GM12878 (cell line): Measurements from ENCODE around the gene ZNF785. TPM values are rescaled to one million over a fixed set of nuclear protein-coding genes. Genes with fewer than 3 reads are reported as not detected.

Experiments
- ATAC-seq: fragments of 200-7000 bp; cut with Tn5 transposase; 3 replicates; pipeline ENCODE4 v1.9.1; 2020; ENCODE audit warnings: mild to moderate bottlenecking, moderate library complexity
- BruUV-seq: library from RNA; stranded (reverse); fragments of 400-500 nt; replicated peaks from 2 replicates; lab custom pipeline; 2021; lab: Mats Ljungman, UMichigan
- CTCF ChIA-PET: fragments of 300-600 bp; sonication (Branson Sonifier 250); formaldehyde crosslinking; extraction: SDS; loops from one replicate; lab custom pipeline; 2021; ENCODE audit warnings: inconsistent platforms; lab: Yijun Ruan, JAX
- POLR2A ChIA-PET: fragments of 350-600 bp; formaldehyde crosslinking; extraction: SDS; loops from one replicate; lab custom pipeline; 2021; ENCODE audit warnings: inconsistent platforms; lab: Charles Lee
- RAD21 ChIA-PET: fragments of 300-600 bp; sonication (Branson Sonifier 250); formaldehyde crosslinking; loops from one replicate; lab custom pipeline; 2023; ENCODE audit warnings: antibody characterized with exemption; ENCODE audit not compliant: unreplicated experiment; lab: Charles Lee
- SMC1A ChIA-PET: fragments of 300-600 bp; sonication (Branson Sonifier 250); formaldehyde crosslinking; loops from one replicate; lab custom pipeline; 2023; ENCODE audit not compliant: unreplicated experiment, uncharacterized antibody; lab: Charles Lee
- DNase-seq: peaks from one replicate; pipeline ENCODE4 v3.0.0-alpha.2; 2011; ENCODE audit warnings: low read depth, low spot score
- FAIRE-seq: peaks from 3 replicates; lab custom pipeline; 2011; peaks lifted over from hg19 to GRCh38; lab: Jason Lieb, UNC
- H2AFZ ChIP-seq: 2 replicates; pipeline ENCODE4 v1.6.0; 2011; ENCODE audit warnings: low read depth, low read length, control low read depth; ENCODE audit not compliant: control insufficient read depth
- H3K27ac ChIP-seq: 2 replicates; pipeline ENCODE4 v1.5.1; 2011; ENCODE audit warnings: control low read depth; ENCODE audit not compliant: control insufficient read depth, insufficient read depth
- H3K27me3 ChIP-seq, 2 experiments: replicated peaks in 1 of 2; 2 replicates each; pipeline versions ENCODE4 v1.6.0 to v1.6.1; 2011; ENCODE audit warnings: low read length in 1 of 2; ENCODE audit not compliant: control insufficient read depth in 2 of 2, insufficient read depth in 2 of 2
- H3K36me3 ChIP-seq, 2 experiments: 2 replicates each; pipeline ENCODE4 v1.5.1; 2011; ENCODE audit warnings: low read length in 1 of 2; ENCODE audit not compliant: control insufficient read depth in 2 of 2, insufficient read depth in 2 of 2
- H3K4me1 ChIP-seq: 2 replicates; pipeline ENCODE4 v1.6.1; 2011; ENCODE audit warnings: mild to moderate bottlenecking, low read length, moderate library complexity, mixed read lengths; ENCODE audit not compliant: control insufficient read depth, insufficient read depth
- H3K4me2 ChIP-seq: 2 replicates; pipeline ENCODE4 v1.6.0; 2011; ENCODE audit warnings: control low read depth; ENCODE audit not compliant: control insufficient read depth, insufficient read depth
- H3K4me3 ChIP-seq: fragments of 200-600 bp; sonication (generic); 2 replicates; pipeline ENCODE4 v1.5.1; 2016
- H3K79me2 ChIP-seq: 2 replicates; pipeline ENCODE4 v1.6.0; 2011; ENCODE audit warnings: low read length; ENCODE audit not compliant: control insufficient read depth, insufficient read depth
- H3K9ac ChIP-seq: 2 replicates; pipeline ENCODE4 v1.8.0; 2011; ENCODE audit warnings: low read length, control low read depth, mixed read lengths; ENCODE audit not compliant: control insufficient read depth, insufficient read depth
- H3K9me3 ChIP-seq: replicated peaks from 3 replicates; pipeline ENCODE4 v1.5.1; 2011; ENCODE audit warnings: mild to moderate bottlenecking, low read length; ENCODE audit not compliant: control insufficient read depth, insufficient read depth
- H4K20me1 ChIP-seq: 2 replicates; pipeline ENCODE4 v1.6.0; 2011; ENCODE audit not compliant: control insufficient read depth, insufficient read depth
- ASH2L ChIP-seq: fragments of 300-600, 200-600 bp; sonication (generic); IDR thresholded peaks from 2 replicates; pipeline ENCODE4 v1.6.1; 2017; ENCODE audit warnings: low read depth, mild to moderate bottlenecking, borderline replicate concordance
- CTCF ChIP-seq, 3 experiments: IDR thresholded peaks in 2 of 3; conservative IDR thresholded peaks in 1 of 3; 2 replicates each; pipeline ENCODE4 v1.5.1; 2011; ENCODE audit warnings: low read depth in 3 of 3, low read length in 3 of 3, mild to moderate bottlenecking in 3 of 3, control low read depth in 2 of 3, moderate library complexity in 2 of 3, inconsistent platforms in 1 of 3, mixed read lengths in 1 of 3; ENCODE audit not compliant: control insufficient read depth in 2 of 3, insufficient read depth in 1 of 3; ENCODE audit errors: extremely low read depth in 1 of 3
- HSF1 ChIP-seq: fragments of 150-350 bp; IDR thresholded peaks from 2 replicates; pipeline ENCODE4 v1.6.1; 2014; ENCODE audit warnings: mild to moderate bottlenecking, low read depth, low read length
- IKZF1 ChIP-seq: fragments of 450-650 bp; conservative IDR thresholded peaks from 2 replicates; pipeline ENCODE4 v1.6.1; 2017; ENCODE audit warnings: antibody characterized with exemption, mild to moderate bottlenecking
- LARP7 ChIP-seq: fragments of 450-650 bp; IDR thresholded peaks from 2 replicates; pipeline ENCODE4 v1.6.1; 2017; ENCODE audit warnings: mild to moderate bottlenecking
- PAX5 ChIP-seq: IDR thresholded peaks from 2 replicates; pipeline ENCODE4 v1.6.1; 2011; ENCODE audit warnings: low read depth, low read length, borderline replicate concordance
- PML ChIP-seq: IDR thresholded peaks from 2 replicates; pipeline ENCODE4 v1.6.1; 2012; ENCODE audit warnings: low read length, inconsistent platforms
- RFX5 ChIP-seq: IDR thresholded peaks from 2 replicates; pipeline ENCODE4 v1.6.1; 2011; ENCODE audit warnings: low read depth, low read length, improper control_type of control experiment
- WGBS: methylation state at CpG from one replicate; pipeline ENCODE4 v1.1.6; 2016; ENCODE audit warnings: low lambda C conversion rate; ENCODE audit not compliant: insufficient replicate concordance, insufficient coverage; ENCODE audit errors: missing lambda C conversion rate; 5-methylcytosine and 5-hydroxymethylcytosine counted together
- in situ Hi-C: fragments of 300-500 bp; cut with MboI; formaldehyde crosslinking; loops from 9 replicates; pipeline ENCODE4 v1.14.3; 2018; ENCODE audit warnings: mixed read lengths
- intact Hi-C: fragments of 100-400 bp; cut with micrococcal nuclease; formaldehyde crosslinking; loops from one replicate; pipeline ENCODE4 v1.14.2; 2022; ENCODE audit not compliant: unreplicated experiment
- polyA plus RNA-seq, 11 experiments: library from polyadenylated mRNA; depleted of rRNA in 4 of 11; unstranded in 6 of 11; stranded (reverse) in 5 of 11; fragments of >200 nt; fragmentation: Nextera tagmentation in 4 of 11; fragmentation: Illumina TruSeq in 1 of 11; extraction: Ambion mirVana in 4 of 11; extraction: Trizol in 1 of 11; gene quantifications; 1 replicate in 1 of 11; 2 replicates in 10 of 11; pipeline versions ENCODE4 v1.2.1 to v1.2.3, GENCODE V29; 2011 to 2016; ENCODE audit warnings: inconsistent platforms in 2 of 11, missing spikeins in 2 of 11, low read depth in 1 of 11
- total RNA-seq, 4 experiments: library from RNA; depleted of rRNA in 3 of 4; stranded (reverse); fragments of >200 nt in 3 of 4; fragmentation: Illumina TruSeq in 1 of 4; extraction: Trizol in 1 of 4; gene quantifications; 2 replicates each; pipeline versions ENCODE4 v1.2.1 to v1.2.3, GENCODE V29; 2013 to 2021

The ZNF785 gene
- total and polyA plus RNA-seq, 10 of the 15 experiments (the other 5 are each of a cell fraction or from before 2014, with no cell fraction given) = 0.87 to 11.5 (median 7.5) TPM

- no peaks in the 10 kb centered on the region for H3K27me3 ChIP-seq
- FAIRE-seq (no peak), DNase-seq (no peak)
- CTCF ChIA-PET = interaction anchor here (1.2 to 5.7 kb wide), 3 partner anchors 8 to 70 kb away, joined by 4 to 24 read pairs (median 4); no protein-coding TSS in a partner anchor
- H3K4me3 ChIP-seq = no peak overlapping the region
- H2AFZ ChIP-seq = no peak overlapping the region
- in situ Hi-C loops = no loop called here
- H3K4me2 ChIP-seq = no peak overlapping the region
- H3K79me2 ChIP-seq = no peaks in the 10 kb centered on the region
- WGBS = 62% methylated on average over 11 of the region's 11 CpGs
- H3K9me3 ChIP-seq = no peaks in the 10 kb centered on the region; the same call in 2 of the 3 replicates
- no TSS peak for BruUV-seq
- TF ChIP-seq ASH2L = no peak
- no peak for TF ChIP-seq IKZF1
- TF ChIP-seq LARP7 = no peak
- TF ChIP-seq PAX5 = no peak
- no peak for TF ChIP-seq RFX5
- TF ChIP-seq HSF1 = no peak
- no peak for TF ChIP-seq PML
- TF ChIP-seq CTCF (IDR thresholded peaks at IDR 0.05 in 2 of 3, conservative IDR thresholded peaks at IDR 0.05 in 1 of 3; ENCODE audit: control insufficient read depth in 2 of 3, extremely low read depth in 1 of 3, insufficient read depth in 1 of 3, low read depth in 3 of 3, low read length in 3 of 3) = no peak
- TF ChIP-seq, all 136 proteins: peak for 0
- ATAC-seq = no peak
- Histone ChIP-seq H4K20me1 (no peaks in the 10 kb centered on the region), H3K27ac (no peak overlapping the region), H3K36me3 (no peaks in the 10 kb centered on the region), H3K4me1 (peaks cover 2% of the 10 kb centered on the region), H3K9ac (no peak overlapping the region)
- ChIA-PET RAD21 (no interaction called here), SMC1A (interaction anchor here (1.1 to 1.7 kb wide), 2 partner anchors 16 to 194 kb away, joined by 4 read pairs; partner anchors contain the start of gene DCTPP1), POLR2A (no interaction called here)
- intact Hi-C loops = no loop called here
Measured at GRCh38 chr16:30623536-30624283, 38.2 kb upstream of the ZNF785 start.
